Uterus (tissue), 4 donors: ENCODE data around the gene FAM222B. TPM values are rescaled to one million over a fixed set of nuclear protein-coding genes. Genes with fewer than 3 reads are reported as not detected.
"Not testable (repeated sequence)": the region's sequence is repeated elsewhere in the genome, so short reads cannot be mapped to it uniquely, and the experiment has no call there.

Source experiments
- DNase-seq, 2 donors: peaks; one replicate each; pipeline ENCODE4 v3.0.0-alpha.2; 2019 to 2020
- H3K27ac ChIP-seq, 2 donors: fragments of 200-600 bp; sonication (generic); 1 replicate in 1 of 2; 2 replicates in 1 of 2; pipeline ENCODE4 v1.5.1; 2016 to 2018
- H3K27me3 ChIP-seq, 2 donors: fragments of 200-600 bp; sonication (generic); one replicate each; pipeline ENCODE4 v1.5.1; 2018 to 2019; ENCODE audit warnings: control low read depth in 1 of 2
- H3K36me3 ChIP-seq, 2 donors: fragments of 200-600 bp; sonication (generic); one replicate each; pipeline ENCODE4 v1.5.1; 2019; ENCODE audit warnings: control low read depth in 1 of 2
- H3K4me1 ChIP-seq, 2 donors: fragments of 200-600 bp; sonication (generic); one replicate each; pipeline ENCODE4 v1.5.1; 2018 to 2019; ENCODE audit warnings: control low read depth in 1 of 2
- H3K4me3 ChIP-seq, 2 donors: fragments of 200-600 bp; sonication (generic); 1 replicate in 1 of 2; 2 replicates in 1 of 2; pipeline ENCODE4 v1.5.1; 2018 to 2019; ENCODE audit warnings: mild to moderate bottlenecking in 1 of 2
- H3K9me3 ChIP-seq, 2 donors: fragments of 200-600 bp; sonication (generic); one replicate each; pipeline ENCODE4 v1.5.1; 2019; ENCODE audit warnings: control low read depth in 1 of 2
- CTCF ChIP-seq, 4 experiments: fragments of 200-600 bp in 2 of 4; fragments of 450-650 bp in 2 of 4; sonication (generic) in 2 of 4; IDR thresholded peaks; one replicate each; pipeline ENCODE4 v1.5.1; 2016 to 2019; ENCODE audit warnings: antibody characterized with exemption in 4 of 4, mild to moderate bottlenecking in 2 of 4, moderate library complexity in 1 of 4
- POLR2A ChIP-seq, 2 donors: fragments of 450-650 bp; IDR thresholded peaks; one replicate each; pipeline ENCODE4 v1.6.1; 2016; ENCODE audit warnings: antibody characterized with exemption in 2 of 2, mild to moderate bottlenecking in 1 of 2, moderate library complexity in 1 of 2
- intact Hi-C: fragments of 100-400 bp; cut with DNase I; formaldehyde crosslinking; loops from one replicate; pipeline ENCODE4 v1.15.1; 2023; ENCODE audit warnings: low total_unique reads
- total RNA-seq, 4 donors: library from RNA; depleted of rRNA in 3 of 4; stranded (reverse); fragments of >200 nt in 3 of 4; gene quantifications; one replicate each; pipeline versions ENCODE4 v1.1.0 to v1.2.4, GENCODE V29; 2014 to 2023
- donor health status: DM: yes; HTN: yes; CAD: no.

The FAM222B gene
- total RNA-seq, 4 donors from 2014 or later: 2.4 to 24.3 (median 4.2) TPM

GRCh38 chr17:28725660-28726225 lies 116.8 kb downstream of the FAM222B start:
- no peaks in the 10 kb centered on the region for H3K27me3 ChIP-seq
- no peaks in the 10 kb centered on the region for H3K36me3 ChIP-seq
- H3K27ac ChIP-seq: peak overlapping the region; percentile 40 to 100
- intact Hi-C loops: no loop called here
- peak overlapping the region; percentile 73 to 95 for H3K4me3 ChIP-seq
- no peaks in the 10 kb centered on the region for H3K9me3 ChIP-seq
- no peak for DNase-seq
- TF ChIP-seq CTCF (IDR thresholded peaks at IDR 0.05) (no peak), POLR2A (IDR thresholded peaks at IDR 0.05) (peak in 1 of 2 donors; percentile 44)
- peaks cover 7 to 26% of the 10 kb centered on the region in 2 donors for H3K4me1 ChIP-seq

GRCh38 chr17:28725166-28725659 lies 117.4 kb downstream of the FAM222B start:
- Histone ChIP-seq H3K36me3 (no peaks in the 10 kb centered on the region), H3K27ac (peak overlapping the region; percentile 40 to 100), H3K4me1 (peaks cover 8 to 31% of the 10 kb centered on the region in 2 donors), H3K27me3 (no peaks in the 10 kb centered on the region), H3K4me3 (no peak overlapping the region), H3K9me3 (no peaks in the 10 kb centered on the region)
- no peak for DNase-seq
- intact Hi-C loops: no loop called here
- no peak for TF ChIP-seq CTCF (IDR thresholded peaks at IDR 0.05)
- no peak for TF ChIP-seq POLR2A (IDR thresholded peaks at IDR 0.05)

- peak overlapping the region in 1 of 2 donors; percentile 40 for H3K27ac ChIP-seq
- H3K4me3 ChIP-seq: no peak overlapping the region
- DNase-seq: no peak
- TF ChIP-seq CTCF (IDR thresholded peaks at IDR 0.05): no peak
- TF ChIP-seq POLR2A (IDR thresholded peaks at IDR 0.05): no peak
- intact Hi-C loops: no loop called here
- peaks cover 8 to 32% of the 10 kb centered on the region in 2 donors for H3K4me1 ChIP-seq
- no peaks in the 10 kb centered on the region for H3K36me3 ChIP-seq
- H3K9me3 ChIP-seq: no peaks in the 10 kb centered on the region
- no peaks in the 10 kb centered on the region for H3K27me3 ChIP-seq
These were observed 118.0 kb downstream of the FAM222B start for GRCh38 chr17:28724500-28725165.

GRCh38 chr17:28723836-28724499 lies 118.6 kb downstream of the FAM222B start:
- peaks cover 8 to 32% of the 10 kb centered on the region in 2 donors for H3K4me1 ChIP-seq
- H3K4me3 ChIP-seq, H3K9me3 ChIP-seq, H3K27ac ChIP-seq, intact Hi-C loops, DNase-seq, H3K36me3 ChIP-seq, H3K27me3 ChIP-seq: not testable (repeated sequence)

GRCh38 chr17:28723159-28723835 lies 119.3 kb downstream of the FAM222B start:
- H3K4me1 ChIP-seq: peaks cover 8 to 32% of the 10 kb centered on the region in 2 donors

More at GRCh38 chr17:28723159-28723835, 119.3 kb downstream of the FAM222B start:
- TF ChIP-seq CTCF (IDR thresholded peaks at IDR 0.05) (no peak), POLR2A (IDR thresholded peaks at IDR 0.05) (no peak)
- no peaks in the 10 kb centered on the region for H3K36me3 ChIP-seq
- H3K4me3 ChIP-seq: no peak overlapping the region
- H3K9me3 ChIP-seq: no peaks in the 10 kb centered on the region
- H3K27ac ChIP-seq: no peak overlapping the region
- DNase-seq: no peak
- intact Hi-C loops: no loop called here
- no peaks in the 10 kb centered on the region for H3K27me3 ChIP-seq
